Measurements from ENCODE around the gene SPHKAP.

Gene SPHKAP

DNA sequence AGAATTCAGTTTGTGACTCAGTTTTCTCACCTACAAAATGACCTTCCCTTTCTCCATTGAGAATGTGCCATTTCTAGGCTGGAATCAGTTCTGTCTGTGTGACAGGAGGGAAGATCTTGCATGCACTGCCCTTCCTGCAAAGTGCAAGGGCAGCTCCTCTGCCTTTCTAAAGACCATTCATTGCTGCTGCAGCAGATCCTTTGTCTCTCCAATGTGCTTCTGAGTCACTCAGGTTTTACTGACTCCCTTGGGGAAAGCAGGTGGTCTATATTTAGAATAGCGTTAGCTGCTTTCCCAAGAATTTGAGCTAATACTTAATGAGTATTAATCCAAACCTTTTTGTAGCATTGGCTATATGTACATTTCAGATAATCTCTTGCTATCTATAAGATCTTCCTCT is 247.6 kb downstream of the SPHKAP start:
- DNase-seq (ENCODE audit: insufficient read length) (no peak), FAIRE-seq (no peak)
- TF ChIP-seq POLR2A (IDR thresholded peaks at IDR 0.05; ENCODE audit: low read depth, low read length) (no peak), POLR2AphosphoS5 (IDR thresholded peaks at IDR 0.05; ENCODE audit: low read depth, low read length) (no peak)

DNA sequence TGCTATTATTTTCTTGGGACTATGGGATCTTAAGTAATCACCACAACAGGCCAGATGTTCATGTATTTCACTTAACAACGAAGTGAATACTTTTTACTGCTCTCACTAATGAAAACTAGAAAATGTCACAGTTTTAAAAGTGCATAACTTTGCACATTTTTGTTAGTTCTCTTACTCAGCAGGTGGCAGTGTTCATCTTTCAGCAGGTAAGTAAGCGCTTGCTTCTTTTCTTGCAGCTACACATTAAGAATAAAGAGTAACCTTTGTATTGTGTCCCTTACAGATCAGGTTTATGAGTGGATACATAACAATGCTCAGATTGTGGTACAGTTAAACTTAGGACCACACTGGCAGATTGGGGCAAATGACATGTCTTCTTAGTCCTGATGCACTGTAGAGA is 249.1 kb downstream of the SPHKAP start:
- DNase-seq (ENCODE audit: insufficient read length) (no peak), FAIRE-seq (no peak)
- TF ChIP-seq POLR2AphosphoS5 (IDR thresholded peaks at IDR 0.05; ENCODE audit: low read depth, low read length) (no peak), POLR2A (IDR thresholded peaks at IDR 0.05; ENCODE audit: low read depth, low read length) (no peak), TAF1 (IDR thresholded peaks at IDR 0.05; ENCODE audit: borderline replicate concordance, low read depth, low read length) (no peak)

DNA sequence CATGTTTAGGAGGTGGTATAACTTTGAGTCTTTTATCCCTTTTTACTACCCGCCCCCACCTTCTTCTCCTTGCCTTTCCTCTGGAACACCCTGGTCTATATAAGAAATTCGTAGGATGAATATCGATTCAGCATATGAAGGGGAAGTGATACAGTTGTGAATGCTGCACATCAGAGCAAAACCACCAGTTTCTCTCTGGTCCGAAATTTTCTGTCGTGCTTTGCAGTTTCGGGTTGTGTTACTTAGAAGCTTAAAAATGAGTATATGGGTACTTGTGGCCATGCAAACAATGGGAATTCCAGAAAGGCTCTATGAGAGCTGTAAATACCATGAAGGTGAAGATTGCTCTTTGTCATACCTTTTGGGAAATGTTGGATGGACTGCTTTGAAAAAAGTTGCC is 249.5 kb downstream of the SPHKAP start:
- TF ChIP-seq TAF1 (IDR thresholded peaks at IDR 0.05; ENCODE audit: borderline replicate concordance, low read depth, low read length): no peak
- FAIRE-seq (no peak), DNase-seq (ENCODE audit: insufficient read length) (no peak)
